Activated CD8-positive, alpha-beta memory T cell treated with anti-CD3 and anti-CD28 coated beads for 24 hours (primary cell): ENCODE data around the gene TNFRSF14.
A peak's percentile ranks its signal among the peaks of the same experiment; 100 is the strongest.
"Not testable (repeated sequence)": the region's sequence is repeated elsewhere in the genome, so short reads cannot be mapped to it uniquely, and the experiment has no call there.

Source experiments
- DNase-seq: peaks from one replicate; pipeline ENCODE4 v3.0.0-alpha.2; 2020

Gene TNFRSF14

GRCh38 chr1:2569060-2569459, 12.9 kb downstream of the TNFRSF14 start:
- no peak for DNase-seq

- not testable (repeated sequence) for DNase-seq
Measured at GRCh38 chr1:2569703-2570102, 13.5 kb downstream of the TNFRSF14 start.

GRCh38 chr1:2570332-2570731, 14.2 kb downstream of the TNFRSF14 start:
- DNase-seq = no peak

- DNase-seq = no peak
Measured at GRCh38 chr1:2571348-2571747, 15.2 kb downstream of the TNFRSF14 start.

- DNase-seq = no peak
Measured at GRCh38 chr1:2573250-2573920, 17.2 kb downstream of the TNFRSF14 start.

- no peak for DNase-seq
Measured at GRCh38 chr1:2574350-2574749, 18.2 kb downstream of the TNFRSF14 start.

GRCh38 chr1:2575801-2576663, 19.9 kb downstream of the TNFRSF14 start:
- no peak for DNase-seq

GRCh38 chr1:2577565-2578075, 21.4 kb downstream of the TNFRSF14 start:
- DNase-seq = not testable (repeated sequence)

GRCh38 chr1:2578758-2579118, 22.6 kb downstream of the TNFRSF14 start:
- no peak for DNase-seq

- no peak for DNase-seq
Measured at GRCh38 chr1:2580691-2581090, 24.5 kb downstream of the TNFRSF14 start.

GRCh38 chr1:2582391-2582790, 26.2 kb downstream of the TNFRSF14 start:
- no peak for DNase-seq

- no peak for DNase-seq
Measured at GRCh38 chr1:2583331-2583791, 27.2 kb downstream of the TNFRSF14 start.

- DNase-seq = no peak
Measured at GRCh38 chr1:2583871-2584351, 27.7 kb downstream of the TNFRSF14 start.

GRCh38 chr1:2584686-2585317, 28.6 kb downstream of the TNFRSF14 start:
- no peak for DNase-seq

- DNase-seq = peak; percentile 85
Measured at GRCh38 chr1:2585318-2586092, 29.3 kb downstream of the TNFRSF14 start.

GRCh38 chr1:2586154-2587070, 30.2 kb downstream of the TNFRSF14 start, which contains the start of gene PRXL2B:
PRXL2B (plus strand) TSS chr1:2586777; CDS start chr1:2586886, 109 bp downstream.
- DNase-seq = peak; percentile 100

GRCh38 chr1:2587071-2587859, 31.1 kb downstream of the TNFRSF14 start:
- peak; percentile 78 for DNase-seq

GRCh38 chr1:2587860-2588571, 31.8 kb downstream of the TNFRSF14 start:
- DNase-seq = no peak

- DNase-seq = no peak
Measured at GRCh38 chr1:2588661-2589430, 32.7 kb downstream of the TNFRSF14 start.
